ENCODE data around the gene HAUS8.

- TF ChIP-seq CTCF (IDR thresholded peaks at IDR 0.05): no peak
- no peak for TF ChIP-seq POLR2A (IDR thresholded peaks at IDR 0.05)
Measured at GRCh38 chr19:17101686-17102628, 26.7 kb upstream of the HAUS8 start.
